ENCODE measurements around the gene DNAJC11.
"Not testable (repeated sequence)": the region's sequence is repeated elsewhere in the genome, so short reads cannot be mapped to it uniquely, and the experiment has no call there.

The DNAJC11 gene

GRCh38 chr1:6701437-6702153, at the start of gene DNAJC11:
Gene DNAJC11, minus strand, starts transcription at chr1:6701816. Its CDS starts 16 bp downstream, at chr1:6701800.
- DNase-seq, result peak; percentile 89 to 95

- DNase-seq, result no peak
Measured at GRCh38 chr1:6750490-6750889, 48.9 kb upstream of the DNAJC11 start.

- DNase-seq, result no peak
Measured at GRCh38 chr1:6747674-6748073, 46.1 kb upstream of the DNAJC11 start.

- DNase-seq, result no peak
Measured at GRCh38 chr1:6745073-6745472, 43.5 kb upstream of the DNAJC11 start.

GRCh38 chr1:6743189-6744101, 41.8 kb upstream of the DNAJC11 start:
- DNase-seq, result peak; percentile 16 to 43

- DNase-seq, result peak in 1 of 2 experiments; percentile 33
Measured at GRCh38 chr1:6742676-6743188, 41.1 kb upstream of the DNAJC11 start.

GRCh38 chr1:6738987-6739676, 37.5 kb upstream of the DNAJC11 start:
- no peak for DNase-seq

GRCh38 chr1:6732942-6733341, 31.3 kb upstream of the DNAJC11 start:
- no peak for DNase-seq

GRCh38 chr1:6731905-6732304, 30.3 kb upstream of the DNAJC11 start:
- DNase-seq, result no peak

- no peak for DNase-seq
Measured at GRCh38 chr1:6730880-6731279, 29.3 kb upstream of the DNAJC11 start.

- DNase-seq, result no peak
Measured at GRCh38 chr1:6730473-6730872, 28.9 kb upstream of the DNAJC11 start.

- peak; percentile 41 to 75 for DNase-seq
Measured at GRCh38 chr1:6727535-6727934, 25.9 kb upstream of the DNAJC11 start.

GRCh38 chr1:6726253-6726652, 24.6 kb upstream of the DNAJC11 start:
- DNase-seq, result no peak

- DNase-seq, result no peak
Measured at GRCh38 chr1:6724517-6725141, 23.0 kb upstream of the DNAJC11 start.

GRCh38 chr1:6723621-6724428, 22.2 kb upstream of the DNAJC11 start:
- no peak for DNase-seq

GRCh38 chr1:6711174-6711573, 9.6 kb upstream of the DNAJC11 start:
- DNase-seq, result no peak

- no peak for DNase-seq
Measured at GRCh38 chr1:6704746-6705145, 3.1 kb upstream of the DNAJC11 start.

GRCh38 chr1:6703016-6703415, 1.4 kb upstream of the DNAJC11 start:
- DNase-seq, result peak in 1 of 2 experiments; percentile 71

GRCh38 chr1:6700853-6701436, 671 bp downstream of the DNAJC11 start:
- DNase-seq, result no peak

- DNase-seq, result not testable (repeated sequence)
Measured at GRCh38 chr1:6699915-6700314, 1.7 kb downstream of the DNAJC11 start.

GRCh38 chr1:6695868-6696267, 5.7 kb downstream of the DNAJC11 start:
- no peak for DNase-seq

All from NCI-H446 (cell line).